GM21381 (cell line): Measurements from ENCODE around the gene IER3.

ENCODE experiments used
- ATAC-seq: cut with Tn5 transposase; IDR thresholded peaks from one replicate; pipeline ENCODE4 v1.9.1; 2021; ENCODE audit warnings: mild to moderate bottlenecking, moderate library complexity; ENCODE audit not compliant: unreplicated experiment

Gene IER3

DNA sequence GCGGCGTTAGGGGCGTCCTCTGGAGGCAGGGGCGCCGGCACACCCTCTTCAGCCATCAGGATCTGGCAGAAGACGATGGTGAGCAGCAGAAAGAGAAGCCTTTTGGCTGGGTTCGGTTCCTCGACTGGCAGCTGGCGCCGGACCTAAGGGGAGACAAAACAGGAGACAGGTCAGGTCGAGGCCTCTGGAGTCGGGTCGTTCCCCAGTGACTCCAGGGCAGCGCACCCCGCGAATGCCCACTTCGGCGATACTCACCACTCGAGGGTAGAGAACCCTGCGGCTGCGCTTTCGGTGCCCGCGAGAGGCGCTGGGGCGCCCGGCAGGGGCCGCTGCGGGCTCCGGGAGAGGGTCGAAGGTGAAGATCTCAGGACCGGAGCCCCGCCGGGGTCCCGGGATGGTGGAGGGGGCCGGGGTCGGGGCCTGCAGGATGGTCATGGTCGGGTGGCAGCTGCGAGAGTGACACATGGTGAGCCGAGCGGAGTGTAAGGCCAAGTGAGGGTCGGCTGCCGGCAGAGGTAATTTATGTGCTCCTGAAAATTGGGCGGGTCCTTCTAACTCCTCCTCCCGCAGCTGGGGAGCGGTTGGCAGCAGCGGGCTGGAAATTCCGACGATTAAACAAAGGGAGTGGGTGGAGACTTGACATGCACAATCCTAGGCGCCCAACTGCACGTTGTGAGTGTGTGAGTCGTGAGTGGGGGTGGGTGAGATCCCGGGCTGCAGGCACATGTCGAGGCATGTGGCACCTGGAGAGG, at the start of gene IER3:
Gene IER3 (minus strand): TSS at position 494 of the 752 bp plus-strand sequence. CDS start 29 bp downstream, at position 465.
- ATAC-seq: no peak

DNA sequence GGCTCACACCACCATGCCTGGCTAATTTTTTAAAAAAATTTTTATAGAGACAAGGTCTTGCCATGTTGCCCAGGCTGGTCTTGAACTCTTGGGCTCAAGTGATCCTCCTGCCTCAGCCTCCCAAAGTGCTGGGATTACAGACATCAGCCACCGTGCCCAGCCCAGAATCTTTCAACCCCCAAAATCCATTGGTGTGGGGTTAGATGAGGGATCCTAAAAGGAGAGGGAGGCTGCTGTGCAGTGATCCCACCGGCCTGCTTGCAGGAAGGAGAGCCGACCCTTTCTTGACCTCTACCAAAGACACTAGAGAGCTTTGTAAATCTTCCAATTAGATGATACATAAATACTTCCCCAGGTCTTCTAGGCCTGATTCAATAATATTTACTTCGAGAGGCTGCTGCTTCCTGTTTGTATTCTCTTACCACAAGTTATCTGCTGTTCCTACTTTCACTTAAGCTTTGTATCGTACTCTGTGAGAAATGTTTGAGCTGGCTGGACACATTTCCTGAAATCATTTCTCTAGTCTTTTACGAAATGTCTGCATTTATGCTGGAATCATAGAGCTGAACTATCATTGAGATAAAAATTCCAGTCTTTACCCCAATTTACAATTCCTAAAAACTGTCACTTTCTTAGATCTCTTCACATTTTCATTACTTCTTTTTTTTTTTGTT, 49.3 kb upstream of the IER3 start:
- no peak for ATAC-seq

GRCh38 chr6:30792786-30793185, 48.4 kb upstream of the IER3 start:
- no peak for ATAC-seq

DNA sequence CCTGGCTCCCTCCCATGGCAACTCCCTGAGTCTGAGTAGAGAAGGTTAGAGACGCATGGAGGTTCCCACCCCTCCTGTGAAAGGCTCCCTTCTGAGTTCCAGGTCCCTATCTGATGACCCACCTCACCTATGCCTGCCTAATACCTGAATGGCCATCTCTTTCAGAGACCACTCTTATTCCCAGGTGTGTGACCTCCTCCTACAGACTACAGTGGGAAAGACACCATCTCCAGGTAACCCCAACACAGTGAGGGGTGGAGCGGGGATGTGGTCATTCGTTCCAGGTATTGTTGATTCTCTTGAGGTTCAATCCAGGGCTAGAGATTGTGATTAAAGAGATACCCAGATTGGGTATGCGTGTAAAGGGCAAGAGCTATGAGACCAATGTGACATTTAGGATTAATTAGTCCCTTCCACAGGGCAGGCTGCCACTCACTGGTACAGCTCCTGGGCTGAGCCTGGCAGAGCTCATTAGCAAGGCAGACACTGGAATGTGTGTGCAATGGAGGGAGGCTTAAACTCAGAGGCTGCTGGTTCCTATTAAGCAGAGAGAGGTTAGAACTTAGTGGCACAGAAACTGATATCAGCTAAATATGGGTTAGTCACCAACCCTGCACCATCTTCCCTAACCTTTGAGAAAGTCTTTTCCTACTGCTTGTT, 46.5 kb upstream of the IER3 start:
- ATAC-seq: no peak

DNA sequence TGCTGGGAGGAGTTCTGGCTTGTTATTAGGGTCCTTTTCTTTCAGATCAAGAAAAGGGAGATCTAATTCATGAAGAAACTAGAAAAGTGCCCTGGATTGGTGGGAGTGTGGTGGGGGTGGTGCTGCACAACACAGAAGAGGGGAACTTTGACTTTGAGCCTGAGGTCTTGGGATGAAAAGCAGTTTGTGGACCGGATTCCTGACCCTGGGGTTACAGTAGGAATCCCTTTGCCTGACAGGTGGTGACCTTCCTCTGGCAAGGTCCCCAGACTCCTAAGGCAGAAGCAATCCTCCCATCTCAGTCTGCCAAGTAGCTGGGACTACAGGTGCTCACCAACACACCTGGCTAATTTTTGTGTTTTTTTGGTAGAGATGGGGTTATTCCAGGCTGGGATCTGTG, 45.3 kb upstream of the IER3 start:
- no peak for ATAC-seq

DNA sequence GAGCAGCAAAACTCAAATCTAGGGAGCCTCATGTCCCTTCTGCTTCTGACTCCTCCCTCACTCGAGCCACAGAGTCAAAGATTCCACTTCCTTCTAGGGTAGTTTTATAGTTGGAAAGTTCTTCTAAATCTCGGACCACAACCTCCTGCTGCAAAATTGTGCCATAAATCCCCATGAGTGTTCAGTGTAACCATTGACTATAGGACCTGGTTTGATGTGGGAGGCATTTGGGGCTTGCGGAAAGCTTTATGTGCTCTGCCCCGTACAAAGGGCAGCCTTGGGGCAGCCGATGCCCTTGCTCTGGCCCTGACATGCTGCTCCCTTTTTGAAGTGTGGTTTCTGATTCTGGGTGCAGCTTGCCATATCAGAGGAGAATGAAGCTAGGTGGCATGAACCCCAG, 43.6 kb upstream of the IER3 start:
- ATAC-seq: no peak

DNA sequence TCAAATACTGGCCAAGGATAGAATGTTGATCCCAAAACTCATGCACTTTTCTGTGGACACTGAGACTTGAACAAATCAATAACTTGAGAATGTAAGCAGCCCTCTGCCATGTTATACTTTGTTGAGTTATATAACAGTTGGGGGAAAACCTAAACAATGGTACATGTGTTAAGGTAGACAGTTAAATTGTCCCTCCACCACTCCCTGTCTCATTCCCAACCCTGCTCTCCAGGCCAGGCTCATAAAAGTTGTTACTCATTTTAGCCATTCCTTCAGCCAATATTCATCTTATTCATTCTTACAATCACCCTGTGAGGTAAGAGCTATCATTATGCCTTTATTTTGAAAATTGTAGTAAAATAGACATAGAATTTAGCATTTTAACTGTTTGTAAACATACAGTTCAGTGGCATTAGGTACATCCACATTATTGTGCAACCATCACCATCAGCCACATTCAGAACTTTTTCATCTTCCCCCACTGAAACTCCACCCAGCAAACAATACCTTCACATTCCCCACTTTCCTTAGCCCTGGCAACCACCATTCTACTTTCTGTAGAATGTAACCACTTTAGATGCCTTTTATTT, 38.2 kb upstream of the IER3 start:
- no peak for ATAC-seq

GRCh38 chr6:30781743-30782424, 37.5 kb upstream of the IER3 start:
- ATAC-seq: no peak

DNA sequence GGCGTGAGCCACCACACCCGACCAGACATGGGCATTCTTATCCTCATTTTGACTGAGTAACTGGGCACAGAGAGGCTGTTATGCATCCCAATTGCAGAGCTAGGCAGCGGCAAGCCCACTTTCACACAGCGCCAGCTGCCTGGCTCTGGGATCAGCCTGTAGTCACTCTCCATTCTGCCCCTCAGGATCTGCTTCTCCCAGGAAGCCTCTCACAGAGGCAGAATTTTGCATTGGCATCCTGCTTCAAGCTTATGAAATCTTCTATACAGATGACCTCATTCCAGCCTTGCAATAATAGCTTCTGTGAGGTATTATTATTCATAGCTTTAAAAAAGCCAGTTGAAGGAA, 37.0 kb upstream of the IER3 start:
- no peak for ATAC-seq

GRCh38 chr6:30780642-30780920, 36.2 kb upstream of the IER3 start:
- no peak for ATAC-seq

DNA sequence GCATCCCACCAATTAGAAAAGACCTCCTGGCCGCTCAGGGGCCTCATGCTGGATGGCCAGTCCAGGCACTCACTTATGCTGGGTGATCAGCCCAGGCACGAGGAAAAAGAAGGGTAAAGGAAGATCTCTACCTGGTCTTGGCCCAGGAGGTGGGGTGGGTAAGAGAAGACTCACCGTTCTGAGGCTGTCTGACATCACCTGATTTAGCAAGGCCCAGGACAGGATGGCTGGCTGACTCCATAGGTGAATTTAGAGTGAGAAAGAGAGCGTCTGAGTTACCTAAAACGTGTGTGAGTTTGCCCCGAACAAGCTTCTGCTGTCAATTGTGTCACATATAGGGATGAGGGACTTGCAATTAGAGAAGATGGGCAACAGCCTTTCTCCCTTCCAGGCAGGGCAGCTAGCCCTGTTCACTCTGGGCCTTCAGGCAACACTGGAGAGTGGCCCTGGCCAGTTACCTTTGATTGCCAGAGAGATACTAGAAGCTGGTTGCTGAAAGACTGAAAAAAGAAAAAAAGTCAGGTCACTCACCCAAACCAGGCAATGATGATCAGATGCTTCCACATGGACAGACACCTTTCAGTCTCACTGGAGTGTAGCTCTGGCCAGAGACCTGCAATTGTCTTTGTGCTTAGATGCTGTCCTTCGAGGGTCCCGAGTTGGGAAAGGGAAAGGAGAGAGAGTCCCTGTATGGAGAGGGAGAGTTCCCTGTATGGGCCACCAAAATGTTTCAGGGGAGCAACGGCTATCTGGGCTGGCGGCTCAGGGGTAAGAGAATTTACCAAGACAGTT, 35.7 kb upstream of the IER3 start:
- ATAC-seq: no peak

DNA sequence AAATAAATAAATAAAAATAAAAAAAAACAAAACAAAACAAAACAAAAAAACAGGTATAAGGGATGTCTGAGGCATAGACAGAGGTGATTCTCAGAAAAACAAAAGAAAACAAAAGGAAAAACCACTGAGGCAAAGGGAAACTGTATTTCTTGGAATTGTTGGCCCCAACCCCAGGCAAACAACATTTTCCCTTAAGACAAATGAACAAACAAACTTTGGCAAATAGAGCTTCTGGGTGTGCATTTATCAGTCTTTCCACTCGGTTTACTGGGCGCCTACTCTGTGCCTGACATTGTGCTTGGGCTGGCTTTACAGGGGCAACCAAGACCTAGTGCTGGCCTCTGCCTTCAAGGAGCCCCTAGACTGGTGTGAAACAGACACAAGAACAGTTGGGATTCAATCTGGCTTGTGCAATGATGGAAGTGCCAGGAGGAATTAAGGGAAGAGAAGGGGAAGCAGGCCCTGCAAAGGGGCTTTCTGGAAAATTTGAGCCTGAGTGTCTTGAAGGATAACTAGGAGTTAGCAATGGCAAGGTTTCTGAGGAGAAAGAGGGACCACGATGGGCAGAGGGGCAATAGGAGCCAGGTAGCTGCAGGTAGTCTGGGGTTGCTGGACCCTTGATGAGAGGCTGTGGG, 33.8 kb upstream of the IER3 start:
- ATAC-seq: no peak

- ATAC-seq: no peak
Measured at GRCh38 chr6:30777155-30777485, 32.8 kb upstream of the IER3 start.

GRCh38 chr6:30776390-30777154, 32.2 kb upstream of the IER3 start:
- ATAC-seq: no peak

DNA sequence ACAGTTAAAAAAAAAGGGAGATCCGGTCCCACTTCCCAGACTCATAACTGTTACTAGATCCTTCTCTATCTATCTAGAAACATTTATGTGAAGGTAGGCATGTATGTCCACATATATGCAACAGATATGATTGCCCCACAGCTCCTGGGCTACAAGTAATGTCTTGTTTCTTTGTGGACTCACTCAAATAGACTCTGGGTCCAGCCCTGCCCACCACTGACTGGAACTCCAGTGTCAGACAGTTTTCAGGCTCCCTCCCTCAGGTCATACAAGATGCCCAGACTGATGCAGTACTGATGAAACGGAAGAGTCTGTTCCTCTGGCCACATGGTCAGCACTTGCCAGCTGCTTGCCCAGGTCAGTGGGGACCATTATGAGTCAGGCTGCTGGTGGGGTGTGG, 30.8 kb upstream of the IER3 start:
- no peak for ATAC-seq

GRCh38 chr6:30774701-30775100, 30.4 kb upstream of the IER3 start:
- no peak for ATAC-seq

- no peak for ATAC-seq
Measured at GRCh38 chr6:30770592-30770991, 26.2 kb upstream of the IER3 start.

- ATAC-seq: no peak
Measured at GRCh38 chr6:30769853-30770524, 25.6 kb upstream of the IER3 start.
